Anterior cingulate cortex (tissue), 58 donors: ENCODE data around the gene DIRAS2.
"Not testable (repeated sequence)": the region's sequence is repeated elsewhere in the genome, so short reads cannot be mapped to it uniquely, and the experiment has no call there.

Source experiments
- DNase-seq, 58 donors: peaks; one replicate each; lab custom pipeline; 2025; lab: John Stamatoyannopoulos, UW

The DIRAS2 gene, protein sequence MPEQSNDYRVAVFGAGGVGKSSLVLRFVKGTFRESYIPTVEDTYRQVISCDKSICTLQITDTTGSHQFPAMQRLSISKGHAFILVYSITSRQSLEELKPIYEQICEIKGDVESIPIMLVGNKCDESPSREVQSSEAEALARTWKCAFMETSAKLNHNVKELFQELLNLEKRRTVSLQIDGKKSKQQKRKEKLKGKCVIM

GRCh38 chr9:90642570-90643539 lies at the start of gene DIRAS2:
Gene DIRAS2, minus strand, starts transcription at chr9:90642824. Its CDS starts 28,997 bp downstream, at chr9:90613827.
- DNase-seq: peak; percentile 27 to 93 (median 76)

GRCh38 chr9:90684736-90685135 lies 42.1 kb upstream of the DIRAS2 start:
- DNase-seq: peak in 40 of 58 donors; percentile 2 to 76 (median 21)

DNA sequence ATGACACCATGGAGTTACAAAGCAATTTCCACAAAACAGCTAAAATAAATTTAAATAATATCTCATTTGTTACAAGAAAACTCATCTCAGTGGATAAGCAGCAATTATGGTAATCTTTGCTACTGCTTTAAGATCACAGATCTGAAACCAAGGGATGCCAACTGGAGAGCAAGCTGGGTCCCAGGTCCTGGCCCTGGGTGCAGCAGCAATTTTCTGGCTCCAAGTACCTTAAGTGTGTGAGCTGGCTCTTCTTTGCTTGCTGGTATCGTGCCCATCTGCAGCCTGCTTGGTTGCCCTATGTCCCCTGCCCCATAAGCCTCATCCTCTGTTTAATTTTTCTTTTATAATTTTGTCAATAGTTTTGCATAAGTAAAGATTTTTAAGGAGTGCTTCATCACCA lies 41.5 kb upstream of the DIRAS2 start:
- no peak for DNase-seq

- no peak for DNase-seq
Observed at GRCh38 chr9:90680534-90680933, 37.9 kb upstream of the DIRAS2 start.

DNA sequence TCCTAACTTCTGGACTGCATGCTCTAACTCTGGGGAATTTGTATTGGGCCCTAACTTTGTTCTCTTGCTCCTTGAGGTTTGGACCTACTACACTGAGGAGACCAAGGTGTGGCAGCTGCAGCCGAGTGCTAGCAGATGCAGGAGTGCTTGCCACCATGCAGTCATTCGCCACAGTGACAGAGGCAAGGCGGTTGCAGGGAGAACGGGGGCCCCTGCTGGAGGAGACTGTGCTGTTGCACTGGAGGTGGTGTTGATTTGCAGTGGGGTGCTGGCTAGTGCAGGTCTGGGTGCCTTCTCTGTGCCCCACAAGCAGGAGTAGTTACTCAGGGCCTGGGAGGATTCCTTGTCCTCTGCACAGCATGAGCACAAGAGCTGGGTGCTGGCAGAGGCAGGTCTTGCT lies 22.4 kb upstream of the DIRAS2 start:
- DNase-seq: no peak

GRCh38 chr9:90659650-90660364 lies 17.2 kb upstream of the DIRAS2 start:
- no peak for DNase-seq

- DNase-seq: no peak
Observed at GRCh38 chr9:90658783-90659182, 16.2 kb upstream of the DIRAS2 start.

DNA sequence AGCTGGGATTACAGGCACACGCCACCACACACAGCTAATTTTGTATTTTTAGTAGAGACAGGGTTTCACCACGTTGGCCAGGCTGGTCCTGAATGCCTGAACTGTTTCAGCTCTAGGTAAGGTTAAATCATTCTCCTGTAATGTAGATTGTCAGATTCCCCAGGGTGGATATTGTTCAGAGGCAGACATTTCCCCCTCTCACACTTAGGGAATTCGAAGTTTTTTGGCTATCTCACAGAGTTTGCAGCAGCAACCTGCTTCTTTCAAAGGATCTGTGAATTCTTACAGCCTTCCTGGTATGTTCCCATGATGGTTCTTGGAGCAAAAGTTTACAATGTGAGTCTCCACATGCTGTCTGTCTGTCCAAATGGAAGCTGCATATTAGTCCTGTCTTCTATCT lies 15.6 kb upstream of the DIRAS2 start:
- DNase-seq: no peak

GRCh38 chr9:90656876-90657275 lies 14.3 kb upstream of the DIRAS2 start:
- DNase-seq: not testable (repeated sequence)

DNA sequence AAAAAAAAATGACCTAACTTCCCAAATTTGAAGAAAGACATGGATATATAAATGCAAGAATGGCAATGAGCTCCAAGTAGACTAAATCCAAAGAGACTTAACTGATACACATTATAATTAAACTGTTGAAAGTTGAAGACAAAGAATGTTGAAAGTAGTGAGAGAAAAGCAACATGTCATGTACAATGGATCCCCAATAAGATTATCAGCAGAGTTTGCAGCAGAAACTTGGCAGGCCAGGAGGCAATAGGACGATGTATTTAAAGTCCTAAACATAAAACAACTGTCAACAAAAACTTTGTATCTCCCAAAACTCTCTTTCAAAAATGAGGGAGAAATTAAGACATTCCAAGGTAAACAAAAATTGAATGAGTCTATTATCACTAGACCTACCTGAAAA lies 8.6 kb upstream of the DIRAS2 start:
- no peak for DNase-seq

DNA sequence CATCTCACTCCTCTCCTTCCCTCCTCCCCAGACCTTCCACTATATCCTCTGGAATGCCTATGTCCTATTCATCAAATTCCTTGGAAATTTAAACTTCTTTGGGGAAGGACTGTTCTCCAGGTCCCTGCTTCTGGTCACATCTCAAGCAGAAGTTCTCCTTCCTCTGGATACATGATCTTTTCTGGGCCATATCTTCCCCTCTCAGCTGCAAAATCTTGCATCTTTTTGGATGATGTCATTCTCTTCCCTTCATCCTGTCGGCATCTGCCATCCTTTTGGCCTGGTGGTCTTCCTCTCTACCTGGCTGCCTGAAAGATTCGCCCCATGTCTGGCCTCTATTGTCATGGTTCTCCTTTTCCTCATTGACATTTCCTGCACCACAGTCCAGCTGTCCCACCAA lies 5.2 kb upstream of the DIRAS2 start:
- DNase-seq: no peak

DNA sequence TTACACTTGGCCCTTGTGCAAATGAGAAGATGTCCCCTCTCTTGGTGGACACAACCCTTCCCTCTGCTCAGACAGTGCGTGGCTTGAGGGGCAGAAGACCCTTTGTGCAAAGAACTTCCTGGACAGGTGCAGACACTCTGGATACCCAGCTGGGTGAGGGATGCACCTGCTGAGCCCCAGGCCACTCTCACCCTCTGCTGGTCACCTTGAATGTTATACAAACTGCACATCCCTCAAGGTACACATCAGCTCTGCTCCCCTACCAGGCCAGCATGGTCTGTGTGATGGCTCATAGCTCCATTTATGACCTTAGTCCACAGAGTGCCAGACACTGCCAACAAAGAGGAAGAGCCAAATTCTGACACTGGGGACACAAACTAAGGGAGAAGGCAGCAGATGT lies 3.1 kb upstream of the DIRAS2 start:
- no peak for DNase-seq

DNA sequence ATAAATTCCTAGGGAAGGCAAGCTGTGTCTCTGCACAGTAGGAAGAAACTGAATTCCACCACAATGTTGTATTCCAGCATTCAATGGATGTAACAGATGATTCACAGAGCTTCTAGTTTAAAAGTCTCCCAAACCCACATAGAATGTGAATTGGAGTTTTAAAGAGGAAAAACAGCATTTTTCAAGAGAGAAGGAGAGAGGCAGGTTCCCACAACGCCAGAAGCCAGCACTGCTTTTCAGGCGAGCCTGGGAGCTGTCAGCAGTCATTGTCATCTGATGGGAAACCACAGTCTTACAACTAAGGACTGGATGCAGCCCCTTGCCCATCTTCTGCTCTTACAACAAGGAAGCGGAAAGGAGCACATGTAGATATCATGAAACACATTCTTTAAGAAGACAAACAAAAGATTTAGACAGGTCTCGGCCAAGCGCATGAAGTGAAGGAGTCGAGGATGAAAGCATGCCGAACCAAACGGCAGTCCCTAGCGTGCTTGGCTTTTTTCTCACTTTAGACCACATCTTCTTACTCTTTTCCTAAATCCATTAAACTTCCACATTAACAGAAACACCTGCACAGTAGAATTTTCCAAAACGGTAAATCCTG lies 638 bp downstream of the DIRAS2 start:
- DNase-seq: peak in 30 of 58 donors; percentile 3 to 52 (median 16)

GRCh38 chr9:90641086-90641485 lies 1.5 kb downstream of the DIRAS2 start:
- peak in 1 of 58 donors; percentile 17 for DNase-seq

- no peak for DNase-seq
Observed at GRCh38 chr9:90640361-90640760, 2.3 kb downstream of the DIRAS2 start.

- DNase-seq: no peak
Observed at GRCh38 chr9:90637626-90638025, 5.0 kb downstream of the DIRAS2 start.

DNA sequence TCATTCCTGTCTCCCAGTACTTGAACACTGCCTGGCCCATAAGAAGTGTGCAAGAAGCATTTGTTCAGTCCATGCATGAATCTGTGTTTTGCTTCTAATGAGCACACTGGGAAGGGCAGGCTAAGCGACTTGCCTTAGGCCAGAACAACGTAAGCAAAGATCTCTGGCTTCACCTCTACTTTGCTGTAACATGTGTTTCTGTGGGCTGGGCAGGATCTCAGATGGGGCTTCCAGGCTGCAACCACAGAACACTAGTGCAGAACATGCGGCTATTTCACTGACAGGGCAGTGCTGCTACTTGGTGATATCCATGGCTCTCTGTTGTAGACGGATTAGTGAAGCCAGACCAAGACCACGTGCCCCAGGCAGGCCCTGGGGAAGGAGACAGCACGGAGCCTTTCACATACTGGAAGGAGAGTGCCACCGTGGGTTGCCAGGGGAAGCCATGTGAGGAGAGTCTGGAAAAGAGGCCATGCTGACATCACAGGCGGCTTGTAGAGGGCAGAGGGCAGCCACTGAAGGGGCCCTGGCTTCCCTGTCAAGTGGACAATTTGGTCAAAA lies 9.9 kb downstream of the DIRAS2 start:
- no peak for DNase-seq

- DNase-seq: no peak
Observed at GRCh38 chr9:90631964-90632363, 10.7 kb downstream of the DIRAS2 start.

- no peak for DNase-seq
Observed at GRCh38 chr9:90629991-90630390, 12.6 kb downstream of the DIRAS2 start.

DNA sequence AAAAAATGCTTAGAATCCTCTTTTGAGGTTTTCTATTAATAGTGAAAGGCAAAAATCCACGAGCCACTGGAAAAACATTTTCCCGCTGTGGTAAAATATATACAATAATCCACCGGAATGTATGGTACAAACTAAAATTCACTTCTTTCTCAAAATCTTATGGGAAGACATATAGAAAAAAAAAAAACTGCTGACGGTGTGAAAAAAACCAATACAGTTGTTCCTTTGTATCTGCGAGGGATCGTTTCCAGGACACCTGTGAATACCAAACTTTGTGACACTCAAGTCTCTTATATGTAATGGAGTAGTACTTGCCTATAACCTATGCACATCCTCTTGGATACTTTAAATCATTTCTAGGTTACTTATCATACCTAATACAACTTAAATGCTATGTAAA lies 13.3 kb downstream of the DIRAS2 start:
- DNase-seq: no peak
